Fibroblast of lung (primary cell): ENCODE results near the gene LMO3. TPM values are rescaled to one million over a fixed set of nuclear protein-coding genes. Genes with fewer than 3 reads are reported as not detected.

Source experiments
- DNase-seq, 2 donors: peaks; one replicate each; pipeline versions ENCODE4 v3.0.0 to v3.0.0-alpha.2; 2010; ENCODE audit warnings: low read depth in 2 of 2
- H2AFZ ChIP-seq: 2 replicates; pipeline ENCODE4 v1.5.1; 2012; ENCODE audit warnings: low read length, control low read depth, inconsistent platforms
- H3K27ac ChIP-seq: 2 replicates; pipeline ENCODE4 v1.5.1; 2011; ENCODE audit warnings: low read length, control low read depth; ENCODE audit not compliant: insufficient read depth
- H3K27me3 ChIP-seq: 2 replicates; pipeline ENCODE4 v1.5.1; 2011; ENCODE audit warnings: mild to moderate bottlenecking, low read length; ENCODE audit not compliant: control insufficient read depth, insufficient read depth
- H3K36me3 ChIP-seq: 2 replicates; pipeline ENCODE4 v1.5.1; 2011; ENCODE audit warnings: low read length; ENCODE audit not compliant: control insufficient read depth, insufficient read depth
- H3K4me1 ChIP-seq: 2 replicates; pipeline ENCODE4 v1.5.1; 2011; ENCODE audit warnings: low read length; ENCODE audit not compliant: control insufficient read depth, insufficient read depth; ENCODE audit errors: extremely low read depth
- H3K4me2 ChIP-seq: 2 replicates; pipeline ENCODE4 v1.5.1; 2011; ENCODE audit warnings: low read length, control low read depth; ENCODE audit not compliant: insufficient read depth; ENCODE audit errors: extremely low read depth
- H3K4me3 ChIP-seq, 4 experiments: fragments of 200-600 bp in 1 of 4; sonication (generic) in 1 of 4; replicated peaks in 1 of 4; 2 replicates each; pipeline ENCODE4 v1.5.1; 2011 to 2016; ENCODE audit warnings: low read length in 4 of 4, low read depth in 3 of 4, mild to moderate bottlenecking in 3 of 4, control low read depth in 2 of 4, inconsistent platforms in 1 of 4, mixed read lengths in 1 of 4; ENCODE audit not compliant: insufficient read depth in 1 of 4; ENCODE audit errors: control extremely low read depth in 1 of 4
- H3K79me2 ChIP-seq: 2 replicates; pipeline ENCODE4 v1.5.1; 2012; ENCODE audit warnings: mild to moderate bottlenecking, low read length, inconsistent platforms; ENCODE audit not compliant: control insufficient read depth, insufficient read depth
- H3K9ac ChIP-seq: 2 replicates; pipeline ENCODE4 v1.5.1; 2011; ENCODE audit warnings: mild to moderate bottlenecking, low read length, control low read depth; ENCODE audit not compliant: insufficient read depth
- H3K9me3 ChIP-seq: 2 replicates; pipeline ENCODE4 v1.5.1; 2012; ENCODE audit warnings: low read depth, low read length; ENCODE audit not compliant: control insufficient read depth, insufficient read depth
- H4K20me1 ChIP-seq: 2 replicates; pipeline ENCODE4 v1.5.1; 2011; ENCODE audit warnings: low read length; ENCODE audit not compliant: control insufficient read depth, insufficient read depth; ENCODE audit errors: extremely low read depth
- EZH2 ChIP-seq: IDR thresholded peaks from 2 replicates; pipeline ENCODE4 v1.5.1; 2012; ENCODE audit warnings: low read length, control low read depth, mild to moderate bottlenecking; ENCODE audit errors: missing control alignments
- polyA plus RNA-seq, 2 donors: library from polyadenylated mRNA; depleted of rRNA in 1 of 2; stranded (reverse) in 1 of 2; unstranded in 1 of 2; fragments of >200 nt; gene quantifications; 2 replicates each; pipeline ENCODE4 v1.2.1, GENCODE V29; 2011 to 2012; ENCODE audit warnings: missing spikeins in 1 of 2
- total RNA-seq: library from RNA; depleted of rRNA; stranded (reverse); fragments of >200 nt; gene quantifications from 2 replicates; pipeline ENCODE4 v1.2.1, GENCODE V29; 2014
- TF ChIP-seq, protein P1 (sequence below), 2 donors: IDR thresholded peaks in 1 of 2; conservative IDR thresholded peaks in 1 of 2; 1 replicate in 1 of 2; 2 replicates in 1 of 2; pipeline ENCODE4 v1.5.1; 2011 to 2012; ENCODE audit warnings: low read length in 2 of 2, control low read depth in 1 of 2, inconsistent platforms in 1 of 2, low read depth in 1 of 2, mild to moderate bottlenecking in 1 of 2

Gene LMO3
- total and polyA plus RNA-seq, 2 donors (not counting 1 experiment from before 2014, with no cell fraction given), result 0.12 to 0.50 TPM

DNA sequence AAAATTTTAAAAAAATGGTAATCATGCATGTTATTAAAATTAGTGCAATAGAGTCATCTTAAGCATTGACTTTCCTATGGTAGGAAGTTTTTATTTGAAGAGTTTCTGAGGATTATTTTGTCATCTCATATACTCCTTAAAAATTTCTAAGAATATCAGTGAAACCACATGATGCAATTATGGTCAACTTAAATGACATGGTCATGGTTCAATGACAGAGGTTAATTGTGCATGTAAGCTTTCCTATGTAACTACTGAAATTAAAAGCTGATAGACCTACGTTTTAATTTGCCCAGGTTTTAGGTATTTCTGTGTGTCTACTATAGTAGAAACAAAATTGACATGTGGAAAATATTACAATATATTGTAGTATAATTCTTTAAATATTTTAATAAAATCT is 21.0 kb upstream of the LMO3 start:
- no peaks in the 10 kb centered on the region for H3K27me3 ChIP-seq
- TF ChIP-seq, protein P1, sequence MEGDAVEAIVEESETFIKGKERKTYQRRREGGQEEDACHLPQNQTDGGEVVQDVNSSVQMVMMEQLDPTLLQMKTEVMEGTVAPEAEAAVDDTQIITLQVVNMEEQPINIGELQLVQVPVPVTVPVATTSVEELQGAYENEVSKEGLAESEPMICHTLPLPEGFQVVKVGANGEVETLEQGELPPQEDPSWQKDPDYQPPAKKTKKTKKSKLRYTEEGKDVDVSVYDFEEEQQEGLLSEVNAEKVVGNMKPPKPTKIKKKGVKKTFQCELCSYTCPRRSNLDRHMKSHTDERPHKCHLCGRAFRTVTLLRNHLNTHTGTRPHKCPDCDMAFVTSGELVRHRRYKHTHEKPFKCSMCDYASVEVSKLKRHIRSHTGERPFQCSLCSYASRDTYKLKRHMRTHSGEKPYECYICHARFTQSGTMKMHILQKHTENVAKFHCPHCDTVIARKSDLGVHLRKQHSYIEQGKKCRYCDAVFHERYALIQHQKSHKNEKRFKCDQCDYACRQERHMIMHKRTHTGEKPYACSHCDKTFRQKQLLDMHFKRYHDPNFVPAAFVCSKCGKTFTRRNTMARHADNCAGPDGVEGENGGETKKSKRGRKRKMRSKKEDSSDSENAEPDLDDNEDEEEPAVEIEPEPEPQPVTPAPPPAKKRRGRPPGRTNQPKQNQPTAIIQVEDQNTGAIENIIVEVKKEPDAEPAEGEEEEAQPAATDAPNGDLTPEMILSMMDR (conservative IDR thresholded peaks at IDR 0.05 in 1 of 2, IDR thresholded peaks at IDR 0.05 in 1 of 2; ENCODE audit: low read depth in 1 of 2, low read length in 2 of 2), result no peak
- no peak for TF ChIP-seq EZH2
- no peak overlapping the region for H3K4me3 ChIP-seq
- no peaks in the 10 kb centered on the region for H3K9me3 ChIP-seq
- H3K27ac ChIP-seq, result no peak overlapping the region
- no peak overlapping the region for H3K4me2 ChIP-seq
- H4K20me1 ChIP-seq, result no peaks in the 10 kb centered on the region
- H3K4me1 ChIP-seq, result no peaks in the 10 kb centered on the region
- no peak overlapping the region for H2AFZ ChIP-seq
- H3K36me3 ChIP-seq, result no peaks in the 10 kb centered on the region
- no peaks in the 10 kb centered on the region for H3K79me2 ChIP-seq
- H3K9ac ChIP-seq, result no peak overlapping the region
- DNase-seq, result no peak

DNA sequence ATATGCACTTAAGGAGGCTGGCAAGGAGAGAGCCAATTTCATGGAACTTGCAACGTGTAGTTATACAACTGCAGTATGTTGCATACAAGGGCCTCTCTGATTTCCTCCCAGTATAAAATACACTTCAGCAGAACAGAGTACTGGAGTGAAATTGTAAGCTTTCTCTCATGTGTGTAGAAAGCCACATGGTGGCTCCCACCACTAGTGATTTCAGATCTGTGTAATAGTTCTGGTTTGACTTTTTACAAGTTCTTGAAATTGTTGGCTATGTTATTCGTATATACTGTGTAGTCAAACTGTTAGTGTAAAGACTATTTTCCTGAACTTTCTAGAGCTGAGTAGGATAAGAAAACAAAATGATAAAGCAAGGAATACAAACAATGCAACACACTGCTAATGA is 16.4 kb upstream of the LMO3 start:
- no peak overlapping the region for H2AFZ ChIP-seq
- H3K4me3 ChIP-seq, result no peak overlapping the region
- no peak overlapping the region for H3K27ac ChIP-seq
- H3K36me3 ChIP-seq, result no peaks in the 10 kb centered on the region
- H3K4me1 ChIP-seq, result no peaks in the 10 kb centered on the region
- no peak for DNase-seq
- H4K20me1 ChIP-seq, result no peaks in the 10 kb centered on the region
- TF ChIP-seq, protein P1 (conservative IDR thresholded peaks at IDR 0.05 in 1 of 2, IDR thresholded peaks at IDR 0.05 in 1 of 2; ENCODE audit: low read depth in 1 of 2, low read length in 2 of 2), result no peak
- no peak for TF ChIP-seq EZH2
- H3K79me2 ChIP-seq, result no peaks in the 10 kb centered on the region
- H3K9me3 ChIP-seq, result no peaks in the 10 kb centered on the region
- H3K9ac ChIP-seq, result no peak overlapping the region
- no peaks in the 10 kb centered on the region for H3K27me3 ChIP-seq
- no peak overlapping the region for H3K4me2 ChIP-seq

DNA sequence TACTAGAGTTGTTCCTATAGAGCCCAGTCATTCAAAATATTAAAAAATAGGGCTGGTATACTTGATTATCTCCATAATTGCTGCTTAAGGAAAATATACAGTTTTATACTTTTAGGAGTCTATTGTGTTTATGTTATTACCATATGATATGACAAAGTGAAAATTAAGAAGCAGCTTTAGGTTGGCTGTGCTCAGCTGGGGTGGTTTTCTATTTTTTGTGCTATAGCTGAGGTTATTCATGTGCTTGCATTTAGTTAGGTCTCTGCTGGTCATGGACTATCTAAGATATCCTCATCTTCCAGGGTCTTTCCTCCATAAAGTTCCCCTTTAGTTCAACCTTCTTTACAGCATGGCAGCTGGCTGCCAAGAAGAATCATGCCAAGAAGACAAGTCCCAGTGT is 13.6 kb upstream of the LMO3 start:
- Histone ChIP-seq H3K9ac (no peak overlapping the region), H3K27ac (no peak overlapping the region)

More for the DNA sequence above, 13.6 kb upstream of the LMO3 start:
- no peak overlapping the region for H3K4me3 ChIP-seq
- H3K4me2 ChIP-seq, result no peak overlapping the region
- H3K9me3 ChIP-seq, result no peaks in the 10 kb centered on the region
- no peaks in the 10 kb centered on the region for H3K4me1 ChIP-seq
- H3K27me3 ChIP-seq, result no peaks in the 10 kb centered on the region
- H3K79me2 ChIP-seq, result no peaks in the 10 kb centered on the region
- H2AFZ ChIP-seq, result no peak overlapping the region
- DNase-seq, result no peak
- H4K20me1 ChIP-seq, result no peaks in the 10 kb centered on the region
- no peak for TF ChIP-seq EZH2
- TF ChIP-seq, protein P1 (conservative IDR thresholded peaks at IDR 0.05 in 1 of 2, IDR thresholded peaks at IDR 0.05 in 1 of 2; ENCODE audit: low read depth in 1 of 2, low read length in 2 of 2), result no peak
- no peaks in the 10 kb centered on the region for H3K36me3 ChIP-seq
